Erythroblast (primary cell): ENCODE data around the gene DPF3.

Source experiments
- DNase-seq, 2 experiments: peaks; one replicate each; lab custom pipeline; 2025; lab: John Stamatoyannopoulos, UW
- GATA1 ChIP-seq: IDR thresholded peaks from 2 replicates; pipeline ENCODE4 v1.6.1; 2011; ENCODE audit warnings: low read depth, mild to moderate bottlenecking, control low read depth, low read length, moderate library complexity
- POLR2A ChIP-seq: IDR thresholded peaks from 2 replicates; pipeline ENCODE4 v1.6.1; 2011; ENCODE audit warnings: mild to moderate bottlenecking, low read length

DPF3 gene

DNA sequence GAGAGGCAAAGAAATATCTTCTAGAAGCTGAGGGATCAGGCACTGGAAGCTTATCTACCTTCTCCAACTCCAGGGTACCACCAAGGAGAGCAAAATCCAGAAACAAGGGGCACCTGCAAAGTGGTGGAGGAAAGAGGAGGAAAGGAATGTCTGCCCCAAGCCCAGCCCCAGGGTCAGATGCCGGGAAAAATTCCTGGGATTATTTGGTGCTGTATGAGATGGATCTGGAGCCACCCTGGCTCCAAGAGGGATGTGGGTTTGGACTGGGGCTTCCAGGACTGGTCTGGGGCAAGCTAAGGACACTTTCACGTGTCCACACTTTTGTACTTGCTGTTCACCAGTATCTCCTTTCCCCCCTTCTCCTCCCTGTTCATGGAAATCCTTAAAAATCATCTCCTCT, 69.8 kb downstream of the DPF3 start:
- no peak for DNase-seq
- TF ChIP-seq POLR2A (no peak), GATA1 (no peak)

DNA sequence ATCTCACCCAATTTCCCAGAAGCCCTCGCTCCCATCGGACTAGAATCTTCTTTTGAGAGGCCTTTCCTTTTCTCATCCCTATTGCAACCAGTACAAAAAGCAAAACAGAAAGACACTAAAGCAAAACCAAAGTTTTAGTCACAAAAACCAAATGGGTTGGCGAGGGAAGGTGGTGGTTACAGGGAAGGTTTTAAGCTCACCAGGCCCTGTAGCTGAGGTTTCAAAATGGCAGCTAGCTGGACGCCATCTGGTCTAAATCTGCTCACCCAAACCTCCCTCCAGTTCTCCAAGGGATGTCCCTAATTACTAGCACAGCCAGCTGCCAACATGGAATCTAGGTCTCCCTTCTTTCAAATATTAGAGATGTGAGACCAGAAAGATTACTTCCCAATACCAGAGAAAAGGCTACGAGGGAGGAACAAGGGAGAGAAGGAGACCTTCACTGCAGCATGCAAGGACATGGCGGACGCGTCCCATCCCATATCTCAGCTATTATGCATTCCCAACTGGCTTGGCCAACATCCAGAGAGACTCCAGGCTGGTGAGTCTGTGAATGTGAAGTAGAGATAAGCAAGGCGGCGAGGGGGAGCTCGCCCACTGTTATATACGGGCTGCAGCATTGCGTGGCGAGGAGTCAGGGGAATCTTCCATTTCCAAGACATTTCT, 70.8 kb downstream of the DPF3 start:
- peak; percentile 57 for TF ChIP-seq GATA1
- TF ChIP-seq POLR2A: no peak
- DNase-seq: peak; percentile 91 to 95

GRCh38 chr14:72818998-72819397, 74.9 kb downstream of the DPF3 start:
- TF ChIP-seq POLR2A (no peak), GATA1 (no peak)

DNA sequence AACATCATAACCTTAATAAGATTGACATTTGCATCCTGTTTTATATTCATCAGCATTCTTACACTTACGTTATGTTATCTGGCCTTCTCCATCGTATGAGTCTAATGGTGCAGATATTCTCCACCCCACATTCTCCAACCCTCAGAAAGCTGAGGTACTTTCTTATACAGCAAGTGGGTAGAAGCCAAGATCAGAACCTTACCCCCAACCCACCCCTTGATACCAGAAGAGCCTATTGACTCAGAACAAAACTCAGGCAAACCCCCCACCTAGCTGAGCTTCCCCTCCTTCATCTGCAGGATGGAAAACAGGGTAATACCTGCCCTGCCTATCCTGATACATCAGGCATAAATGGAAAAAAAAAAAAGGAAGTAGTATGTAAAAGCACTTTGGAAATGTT, 77.6 kb downstream of the DPF3 start:
- TF ChIP-seq POLR2A (no peak), GATA1 (no peak)
- DNase-seq: no peak

More at GRCh38 chr14:72818998-72819397, 74.9 kb downstream of the DPF3 start:
- DNase-seq: peak in 1 of 2 experiments; percentile 14

GRCh38 chr14:72815430-72815829, 78.5 kb downstream of the DPF3 start:
- TF ChIP-seq POLR2A: no peak
- TF ChIP-seq GATA1: no peak

GRCh38 chr14:72812292-72812851, 81.5 kb downstream of the DPF3 start:
- no peak for DNase-seq
- no peak for TF ChIP-seq POLR2A
- no peak for TF ChIP-seq GATA1

More at GRCh38 chr14:72815430-72815829, 78.5 kb downstream of the DPF3 start:
- no peak for DNase-seq

- no peak for DNase-seq
These were observed 83.7 kb downstream of the DPF3 start for GRCh38 chr14:72810201-72810600.

GRCh38 chr14:72809063-72809462, 84.8 kb downstream of the DPF3 start:
- no peak for TF ChIP-seq POLR2A
- no peak for TF ChIP-seq GATA1
- no peak for DNase-seq

More at GRCh38 chr14:72810201-72810600, 83.7 kb downstream of the DPF3 start:
- TF ChIP-seq POLR2A: no peak

DNA sequence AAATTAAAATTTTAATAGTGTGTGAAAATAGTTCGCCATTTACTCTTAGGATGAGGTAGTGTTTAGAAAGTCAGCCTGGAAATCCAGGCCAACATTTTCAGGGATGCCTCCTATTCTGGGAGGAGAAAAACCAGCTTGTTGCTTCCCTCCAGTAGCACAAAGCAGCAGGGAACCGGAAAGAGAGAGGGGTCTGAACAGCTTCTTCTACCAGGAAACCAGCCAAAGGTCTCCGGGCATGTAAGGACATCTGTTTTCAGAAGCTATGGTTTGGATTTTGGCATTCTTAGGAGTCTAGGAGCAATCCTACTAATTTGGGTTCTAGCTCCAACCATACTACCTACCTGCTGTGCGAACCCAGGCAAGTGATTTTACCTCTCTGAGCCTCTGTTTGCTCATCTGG, 85.3 kb downstream of the DPF3 start:
- no peak for DNase-seq
- no peak for TF ChIP-seq POLR2A

DNA sequence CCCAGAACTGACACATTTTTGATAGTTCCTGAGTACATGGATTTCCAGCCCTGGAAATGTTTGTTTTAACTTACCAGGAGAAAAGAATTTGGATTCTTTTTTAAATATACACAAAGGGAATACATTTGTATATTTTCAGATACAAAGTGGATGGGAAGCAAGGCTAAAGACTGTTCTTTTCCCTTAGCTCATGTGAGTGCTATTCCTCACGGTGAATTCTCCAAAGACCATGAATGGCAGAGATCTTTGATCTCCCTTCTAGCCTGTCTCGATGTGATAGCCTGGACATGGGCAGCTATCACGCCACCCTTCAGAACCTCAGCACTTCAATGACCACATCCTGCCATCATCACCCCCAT, 91.3 kb downstream of the DPF3 start:
- TF ChIP-seq GATA1 (no peak), POLR2A (no peak)
- DNase-seq: no peak

- no peak for TF ChIP-seq POLR2A
- TF ChIP-seq GATA1: no peak
- no peak for DNase-seq
These were observed 91.9 kb downstream of the DPF3 start for GRCh38 chr14:72801836-72802587.

GRCh38 chr14:72801381-72801812, 92.5 kb downstream of the DPF3 start:
- DNase-seq: no peak
- TF ChIP-seq POLR2A: no peak
- TF ChIP-seq GATA1: no peak

DNA sequence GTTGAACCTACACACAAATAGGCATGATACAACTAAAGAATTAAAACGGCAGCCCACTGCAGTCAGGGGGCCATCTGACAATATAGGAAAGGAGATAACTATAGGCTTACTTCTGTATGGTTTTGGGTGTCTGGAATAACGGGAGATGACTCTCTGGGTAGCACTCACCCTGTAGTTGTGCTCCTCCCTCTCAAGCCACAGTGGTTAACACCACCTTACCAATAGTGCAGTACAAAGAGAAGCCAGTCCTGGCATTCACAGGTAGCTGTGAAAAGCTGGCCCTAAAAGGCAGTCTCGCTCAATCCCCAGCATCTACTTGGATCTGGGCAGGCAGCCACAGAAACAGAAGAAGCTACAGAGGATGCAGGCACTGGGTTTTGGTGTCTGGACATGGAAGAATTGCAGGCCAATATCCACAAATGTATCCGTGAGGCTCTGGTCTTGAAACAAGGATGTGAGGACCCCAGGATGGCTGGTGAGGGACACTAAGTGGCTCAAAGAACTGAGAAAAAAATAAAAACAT, 93.0 kb downstream of the DPF3 start:
- DNase-seq: no peak
- TF ChIP-seq POLR2A (no peak), GATA1 (no peak)

GRCh38 chr14:72800296-72800695, 93.6 kb downstream of the DPF3 start:
- TF ChIP-seq GATA1 (no peak), POLR2A (no peak)
- no peak for DNase-seq

DNA sequence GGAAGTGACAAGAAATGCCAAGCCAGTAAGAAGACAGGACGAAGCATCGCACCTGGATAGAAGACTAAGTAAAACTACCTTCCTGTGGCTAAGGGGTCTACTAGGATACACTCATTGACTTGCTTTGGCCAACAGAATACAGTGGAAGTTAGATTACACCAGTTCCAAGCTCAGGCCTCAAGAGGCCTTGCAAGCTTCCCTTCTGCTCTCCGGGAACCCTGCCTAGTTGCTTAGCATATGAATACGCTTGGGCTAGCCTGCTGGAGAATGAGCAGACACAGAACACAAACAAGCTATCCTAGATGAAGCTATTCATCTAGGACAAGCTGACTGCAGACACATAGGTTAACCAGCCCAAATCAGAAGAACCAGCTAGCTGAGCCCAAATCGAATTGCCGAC, 97.0 kb downstream of the DPF3 start:
- no peak for DNase-seq
- TF ChIP-seq GATA1 (no peak), POLR2A (no peak)
